ENCODE results near the gene GRM8.
"Not testable (repeated sequence)": the region's sequence is repeated elsewhere in the genome, so short reads cannot be mapped to it uniquely, and the experiment has no call there.

Gene GRM8

DNA sequence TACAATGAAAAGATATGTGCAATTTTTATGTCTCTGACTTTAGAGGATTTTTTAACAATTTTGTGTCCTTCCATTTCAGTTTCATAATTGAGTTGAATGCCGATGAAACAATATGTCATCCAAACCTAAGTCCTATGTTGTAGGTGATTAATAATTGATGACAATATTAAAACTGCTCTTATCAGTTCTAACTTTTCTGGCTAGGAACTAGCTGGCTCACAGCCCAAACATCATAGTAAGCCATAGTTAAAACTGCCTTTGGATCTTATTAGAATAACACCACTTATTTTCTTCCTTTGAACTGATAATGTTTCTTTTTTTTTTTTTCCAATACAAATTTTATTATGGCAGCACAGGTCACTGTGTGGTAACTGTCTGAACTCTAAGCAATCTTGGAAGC is 230.9 kb downstream of the GRM8 start:
- DNase-seq: no peak

DNA sequence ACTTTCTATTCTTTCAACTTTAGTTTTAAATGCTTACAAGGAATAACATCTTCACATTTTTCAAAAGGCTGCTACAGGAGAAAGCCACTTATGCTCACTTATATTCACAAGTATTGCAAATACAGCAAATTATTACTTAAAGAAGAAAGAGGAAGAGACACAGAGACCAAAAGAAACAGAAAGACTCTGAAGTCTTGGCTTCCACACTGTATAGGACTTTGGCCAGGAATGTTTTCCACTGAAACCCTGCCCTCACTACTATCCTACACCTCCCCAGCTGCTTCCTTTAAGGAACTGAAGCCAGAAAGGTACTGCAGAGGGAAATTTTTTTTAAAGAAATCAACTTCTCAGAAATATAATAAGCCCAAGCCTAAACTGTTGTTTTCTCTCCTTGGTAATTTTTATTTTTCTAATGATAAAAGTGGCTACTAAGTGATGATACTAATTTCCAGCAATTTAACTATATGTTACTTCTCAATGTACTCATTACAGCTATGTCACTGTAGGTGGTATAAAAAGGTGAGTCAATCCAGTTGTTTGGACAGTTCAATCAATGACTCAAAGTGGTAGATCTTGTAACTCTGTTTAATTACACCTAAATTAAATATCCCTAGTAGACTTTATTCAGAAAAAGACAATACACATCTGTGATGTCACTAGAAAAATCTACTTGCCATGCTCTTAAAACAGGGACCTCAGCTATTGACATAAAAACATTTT is 231.6 kb downstream of the GRM8 start:
- no peak for DNase-seq

DNA sequence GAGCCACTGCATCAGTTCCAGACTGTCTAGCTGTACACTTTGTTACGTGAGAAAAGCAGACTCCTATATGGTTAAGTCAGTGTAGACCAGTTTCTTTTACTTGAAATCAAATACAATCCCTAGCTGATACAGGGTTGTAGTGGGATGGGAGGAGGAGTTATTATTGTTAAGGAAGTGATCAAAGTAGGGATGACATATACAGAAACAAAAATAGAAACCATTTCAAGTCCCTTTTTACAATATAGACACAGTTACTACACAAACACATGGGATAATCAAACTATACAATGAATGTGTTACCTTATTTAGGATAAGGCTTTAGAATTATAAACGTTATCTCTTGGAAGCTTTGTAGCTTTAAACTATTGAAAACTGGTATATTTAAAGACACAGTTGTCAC is 233.9 kb downstream of the GRM8 start:
- no peak for DNase-seq

DNA sequence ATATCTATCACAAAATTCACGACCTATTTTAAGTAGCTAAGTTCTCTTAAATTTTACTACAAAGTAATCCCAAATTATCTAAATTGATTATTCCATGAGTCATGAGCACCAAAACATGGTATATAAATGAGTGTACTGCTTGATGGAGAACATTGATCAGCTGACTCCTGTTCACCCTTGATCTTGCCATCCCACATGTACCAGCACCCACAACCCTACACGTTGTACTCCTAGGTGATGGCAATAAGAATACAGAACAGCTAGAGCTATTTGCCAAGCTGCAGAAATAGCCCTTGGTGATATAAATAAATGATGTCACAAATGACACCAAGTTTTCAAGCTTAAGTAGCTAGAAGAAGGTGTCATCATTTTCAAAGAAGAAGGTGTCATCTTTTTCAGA is 235.5 kb downstream of the GRM8 start:
- DNase-seq: no peak

DNA sequence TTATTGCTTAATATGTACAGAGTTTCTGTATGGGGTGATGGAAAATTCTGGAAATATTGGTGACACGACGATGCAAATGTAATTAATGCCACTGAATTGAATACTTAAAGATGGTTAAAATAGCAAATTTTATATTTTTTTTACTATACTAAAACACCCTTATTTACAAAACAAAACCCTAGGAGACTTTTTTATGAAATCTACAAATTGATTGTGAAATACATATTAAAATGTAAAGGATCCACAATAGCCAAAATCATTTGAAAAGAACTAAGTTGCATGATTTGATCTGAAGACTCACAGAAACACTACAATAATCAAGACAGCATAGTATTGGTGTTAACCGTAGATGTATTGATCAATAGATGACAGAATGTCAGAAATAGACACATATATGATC is 252.0 kb downstream of the GRM8 start:
- DNase-seq: no peak

DNA sequence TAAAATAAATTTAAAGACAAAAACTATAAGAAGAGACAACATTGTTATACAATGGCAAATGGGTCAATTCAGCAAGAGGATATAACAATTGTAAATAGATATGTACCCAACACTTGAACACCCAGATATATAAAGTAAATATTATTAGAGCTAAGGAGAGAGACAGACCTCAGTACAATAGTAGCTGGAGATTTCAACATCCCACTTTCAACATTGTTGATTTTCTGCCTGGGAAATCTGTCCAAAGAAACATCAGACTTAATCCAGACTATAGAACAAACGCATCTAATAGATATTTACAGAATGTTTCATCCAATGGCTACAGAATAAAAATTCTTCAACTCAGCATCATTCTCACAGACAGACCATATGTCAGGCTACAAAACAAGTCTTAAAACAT is 256.1 kb downstream of the GRM8 start:
- DNase-seq: no peak

DNA sequence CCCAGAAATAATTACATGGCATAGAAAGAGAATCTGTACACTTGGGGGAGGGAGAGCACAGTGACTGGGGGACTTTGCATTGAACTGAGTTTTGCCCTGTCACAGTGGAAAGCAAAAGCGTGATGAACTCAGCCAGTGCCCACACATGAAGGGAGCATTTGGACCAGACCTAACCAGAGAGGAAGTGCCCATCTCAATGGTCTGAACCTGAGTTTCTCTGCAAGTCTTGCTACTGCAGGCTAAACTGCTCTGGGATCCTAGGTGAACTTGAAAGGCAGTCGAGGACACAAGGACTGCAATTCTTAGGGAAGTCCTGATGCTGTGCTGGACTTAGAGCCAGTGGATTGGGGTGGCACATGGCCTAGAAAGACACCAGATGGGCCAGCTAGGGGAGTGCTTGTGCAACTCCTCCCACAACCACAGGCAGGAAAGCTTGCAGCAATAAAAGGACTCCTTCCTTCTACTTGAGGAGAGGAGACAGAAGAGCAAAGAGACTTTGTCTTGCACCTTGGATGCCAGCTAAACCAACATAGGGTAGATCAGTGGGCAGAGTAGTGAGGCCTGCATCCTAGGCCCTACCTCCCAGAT is 259.0 kb downstream of the GRM8 start:
- DNase-seq: no peak

DNA sequence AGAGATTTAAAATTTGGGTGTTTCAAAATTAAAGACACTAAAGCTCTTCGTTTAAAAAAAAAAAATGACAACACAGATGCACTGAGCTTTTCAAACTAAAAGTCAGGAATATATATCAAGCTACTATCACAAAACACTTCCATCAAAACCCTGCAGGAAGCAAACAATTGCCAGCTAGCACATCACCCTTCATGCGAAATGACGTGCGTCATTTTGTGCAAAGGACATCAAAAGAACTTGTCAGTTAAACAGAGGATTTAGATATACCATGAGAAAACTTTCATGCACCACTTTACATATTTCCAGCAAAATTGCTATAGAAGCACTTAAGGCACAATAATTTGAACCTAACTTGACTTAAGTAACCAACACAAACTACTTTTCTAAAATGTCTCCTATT is 264.7 kb downstream of the GRM8 start:
- no peak for DNase-seq

DNA sequence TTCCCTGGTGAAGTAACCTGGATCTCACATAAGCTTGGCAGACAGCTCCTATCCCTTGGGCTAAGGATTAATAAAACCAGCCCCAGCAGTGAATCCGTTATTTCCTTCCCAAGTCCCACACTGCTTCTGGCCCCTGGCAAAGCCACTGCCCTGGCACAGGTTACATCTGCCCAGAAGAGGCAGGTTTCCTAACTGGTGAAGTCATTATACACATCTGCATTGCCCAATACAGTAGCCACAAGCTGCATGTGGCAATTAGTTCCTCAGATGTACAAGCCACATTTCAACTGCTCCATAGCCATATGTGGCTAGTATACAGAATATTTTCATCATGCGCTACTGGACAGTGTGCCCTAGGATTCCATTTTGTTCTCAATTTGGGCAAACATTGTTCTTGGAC is 273.0 kb downstream of the GRM8 start:
- no peak for DNase-seq

DNA sequence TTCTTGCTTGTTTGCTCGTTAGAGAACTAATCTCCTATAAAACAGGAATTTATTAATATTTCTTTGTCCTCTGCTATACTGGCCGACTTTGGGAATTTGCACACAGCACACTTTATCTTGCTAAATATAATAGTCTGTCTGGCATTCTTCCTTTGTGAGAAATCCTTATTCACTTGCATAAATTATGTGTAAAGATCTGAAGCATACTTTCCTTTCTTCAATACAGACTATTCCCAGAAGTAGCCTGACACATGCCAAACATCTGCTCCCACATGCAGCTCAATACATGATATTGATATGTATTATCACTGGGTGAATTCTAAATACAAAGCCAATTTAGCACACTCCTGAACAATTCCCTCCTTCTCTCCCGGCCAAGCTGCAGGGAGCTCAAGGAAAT is 273.9 kb downstream of the GRM8 start:
- no peak for DNase-seq

DNA sequence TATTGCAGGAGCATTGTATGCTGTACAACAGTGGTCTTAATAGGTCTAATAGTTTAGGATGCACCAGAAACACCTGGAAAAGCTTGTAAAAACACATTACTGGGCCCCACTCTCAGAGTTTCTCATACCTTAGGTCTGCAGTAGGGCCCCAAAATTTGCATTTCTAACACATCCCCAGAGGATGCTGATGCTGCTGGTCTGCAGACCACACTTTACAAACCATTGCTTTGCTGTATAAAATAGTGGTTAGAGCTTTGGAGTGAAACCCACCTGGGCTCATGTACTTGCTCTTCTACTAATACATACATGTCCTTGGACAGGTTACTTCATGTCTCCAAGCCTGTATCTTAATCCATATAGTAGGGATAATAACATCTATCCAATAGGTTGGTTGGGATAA is 279.7 kb downstream of the GRM8 start:
- DNase-seq: no peak

DNA sequence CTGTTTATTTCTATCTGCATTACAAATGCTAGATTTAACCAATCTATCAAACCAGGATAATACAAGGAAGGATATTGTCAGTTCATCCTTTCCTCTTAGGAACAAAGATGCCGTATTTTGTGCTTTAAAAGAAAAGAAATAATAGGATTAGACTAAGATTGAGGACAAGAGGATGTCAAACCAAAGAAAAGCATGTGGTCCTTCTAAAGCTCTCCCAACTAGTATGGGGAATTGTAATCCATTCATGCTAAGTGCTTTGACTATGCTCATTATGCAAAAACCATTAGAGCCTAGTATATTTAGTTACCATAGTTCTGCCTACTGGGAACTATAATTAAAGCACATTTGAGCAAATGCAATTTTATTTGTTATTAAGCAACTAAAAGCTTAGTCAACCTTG is 280.2 kb downstream of the GRM8 start:
- DNase-seq: no peak

DNA sequence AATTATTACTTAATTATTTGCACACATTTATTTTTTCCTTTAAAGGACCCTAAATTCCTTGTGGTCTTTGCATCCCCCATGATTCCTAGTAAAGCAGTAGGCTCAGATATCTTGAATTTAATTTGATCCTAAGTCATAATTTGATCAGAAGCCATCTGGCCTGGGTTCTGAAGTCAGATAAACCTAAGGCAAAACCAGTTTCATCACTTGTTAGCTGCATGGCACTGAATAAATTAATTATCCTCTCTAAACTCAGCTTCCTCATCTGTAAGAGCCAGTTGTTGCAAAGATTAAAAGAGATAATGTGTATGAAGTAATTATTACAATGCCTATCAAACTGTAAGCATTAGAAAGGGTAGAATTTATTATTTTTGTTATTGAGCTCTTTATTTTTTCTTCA is 293.1 kb downstream of the GRM8 start:
- DNase-seq: no peak

DNA sequence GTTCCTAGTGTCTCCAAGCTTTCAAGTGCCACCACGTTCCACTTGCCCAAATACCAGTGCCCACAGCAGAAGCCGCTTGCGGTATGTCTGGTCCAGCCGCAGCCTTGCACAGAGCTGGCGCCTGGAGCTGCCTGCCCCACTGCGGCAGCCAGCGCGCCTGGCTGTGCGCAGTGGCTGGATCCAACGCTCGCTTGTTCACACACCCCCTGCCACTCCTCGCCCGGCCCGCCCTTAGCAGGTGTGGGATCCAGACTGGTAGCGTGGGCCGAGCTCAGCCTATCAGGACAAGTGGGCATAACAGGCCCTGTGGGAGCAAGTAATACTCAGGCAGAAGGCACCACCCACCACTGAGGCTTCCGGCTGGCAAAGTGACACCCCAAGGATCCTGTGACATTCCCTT is 294.4 kb downstream of the GRM8 start:
- DNase-seq: no peak

DNA sequence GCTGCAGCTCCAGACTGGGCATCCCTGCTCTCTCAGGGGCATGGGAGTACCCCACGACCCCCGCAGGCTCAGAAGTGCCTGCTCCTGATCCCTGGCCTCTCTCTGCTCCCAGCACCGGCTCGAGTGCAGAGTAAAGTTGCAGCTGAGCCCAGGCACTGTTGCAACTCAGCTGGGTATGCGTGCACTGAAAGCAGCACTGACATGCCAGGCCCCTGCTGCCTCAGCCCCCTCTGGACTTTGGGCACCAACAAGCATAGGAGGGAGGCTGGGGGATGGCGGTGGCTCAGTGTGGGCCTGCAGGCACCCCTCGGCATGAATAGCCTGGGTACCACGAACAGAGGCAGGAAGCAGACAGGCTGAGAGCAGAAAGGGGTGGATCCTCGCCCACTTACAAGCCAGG is 295.3 kb downstream of the GRM8 start:
- no peak for DNase-seq

DNA sequence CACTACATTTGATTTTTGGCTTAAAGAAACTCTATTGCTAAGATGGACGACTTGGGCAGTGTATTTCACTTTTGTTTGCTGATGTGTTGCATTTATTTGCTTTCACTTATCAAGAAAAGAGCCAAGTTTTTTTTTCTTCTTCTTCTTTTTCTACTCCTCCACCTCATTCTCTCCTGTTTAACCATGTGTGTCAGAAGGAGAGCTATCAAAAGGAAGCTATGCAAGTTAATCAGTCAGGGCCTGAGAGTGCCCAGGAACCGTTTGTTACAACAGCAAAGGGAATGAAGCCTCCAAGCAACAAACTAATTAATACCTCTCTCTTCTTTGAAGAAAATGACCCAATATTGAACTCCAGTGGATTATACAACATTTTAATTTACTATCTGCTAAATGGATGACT is 299.3 kb downstream of the GRM8 start:
- no peak for DNase-seq

DNA sequence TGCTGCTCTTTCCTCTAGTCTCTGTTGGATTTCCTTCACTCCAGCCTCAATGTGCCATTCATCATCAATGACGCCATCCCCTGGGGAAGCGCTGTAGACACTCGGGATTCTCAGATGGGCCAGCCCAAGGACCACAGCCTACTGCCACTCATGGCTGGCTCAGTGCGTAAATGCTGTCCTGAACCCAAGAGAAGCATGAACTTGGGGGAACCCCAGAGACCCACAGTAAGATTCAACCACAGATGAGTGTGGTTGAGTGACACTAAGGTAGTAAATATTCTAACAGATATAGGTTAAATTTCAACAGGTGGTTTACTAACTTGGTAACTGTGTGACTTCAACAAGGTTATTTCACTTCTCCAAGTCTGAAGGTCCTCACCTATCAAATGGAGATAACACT is 304.1 kb downstream of the GRM8 start:
- DNase-seq: no peak

DNA sequence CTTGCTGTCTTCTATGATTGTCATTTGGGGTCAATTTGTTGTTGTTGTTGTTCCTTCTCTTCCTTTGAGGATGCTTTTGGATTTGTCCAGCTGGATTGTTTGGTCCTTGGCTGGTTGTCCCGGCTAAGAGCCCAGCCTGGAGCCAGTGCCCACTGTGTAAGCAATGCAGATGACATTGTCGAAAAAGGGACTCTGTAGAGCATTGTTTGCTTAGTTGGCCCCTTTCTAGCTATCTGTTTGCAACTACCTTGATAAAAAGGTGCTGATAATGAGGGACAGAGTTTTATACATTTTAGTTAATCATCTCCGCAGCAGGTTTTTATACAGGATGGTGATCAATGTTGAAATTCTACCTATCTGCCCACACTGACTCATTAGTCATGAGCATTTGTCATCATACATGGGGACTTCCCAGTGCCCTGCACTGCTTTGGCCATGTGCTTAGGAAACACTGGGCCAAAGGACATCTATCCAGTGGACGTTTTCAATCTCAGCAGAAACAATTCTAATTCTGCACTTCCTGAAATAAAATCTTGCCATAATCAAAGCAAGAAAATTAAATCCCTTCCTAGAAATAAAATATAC is 311.9 kb downstream of the GRM8 start:
- DNase-seq: no peak

DNA sequence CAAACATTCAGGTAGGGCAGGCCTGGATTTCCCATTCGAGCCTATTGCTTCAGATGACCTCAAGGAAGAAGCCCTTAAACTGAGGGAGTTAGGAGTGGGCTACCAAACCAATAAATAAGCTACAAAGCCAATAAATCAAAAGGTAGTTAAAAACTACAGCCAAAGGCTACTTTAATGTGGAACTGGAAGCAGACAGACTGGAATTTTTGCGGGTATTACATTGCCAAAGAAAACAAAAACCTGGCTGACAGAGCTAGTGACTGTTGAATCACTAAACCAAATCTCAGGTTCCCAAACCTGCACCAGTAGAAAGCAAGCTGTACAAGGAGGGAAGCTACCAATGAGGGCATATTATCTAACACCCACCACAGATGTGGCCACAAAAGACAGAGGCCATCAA is 315.6 kb downstream of the GRM8 start:
- no peak for DNase-seq

DNA sequence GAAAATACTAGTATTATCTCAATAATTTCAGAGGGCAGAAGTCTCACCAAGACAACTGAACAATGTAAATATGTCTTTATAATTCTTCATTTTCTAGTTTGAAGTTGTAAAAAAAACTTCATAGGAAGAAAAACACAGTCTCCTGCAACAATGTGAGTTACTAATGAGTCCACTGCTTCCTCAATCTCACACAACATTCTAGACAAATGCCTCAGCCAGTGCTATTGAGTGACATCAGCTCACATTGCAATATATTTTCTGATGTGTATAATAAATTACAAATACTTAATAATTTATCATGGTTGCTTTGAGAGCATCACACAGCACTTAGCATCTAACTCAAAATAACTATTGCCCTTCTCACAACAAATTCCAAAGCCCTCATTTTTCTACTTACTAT is 321.2 kb downstream of the GRM8 start:
- DNase-seq: no peak

DNA sequence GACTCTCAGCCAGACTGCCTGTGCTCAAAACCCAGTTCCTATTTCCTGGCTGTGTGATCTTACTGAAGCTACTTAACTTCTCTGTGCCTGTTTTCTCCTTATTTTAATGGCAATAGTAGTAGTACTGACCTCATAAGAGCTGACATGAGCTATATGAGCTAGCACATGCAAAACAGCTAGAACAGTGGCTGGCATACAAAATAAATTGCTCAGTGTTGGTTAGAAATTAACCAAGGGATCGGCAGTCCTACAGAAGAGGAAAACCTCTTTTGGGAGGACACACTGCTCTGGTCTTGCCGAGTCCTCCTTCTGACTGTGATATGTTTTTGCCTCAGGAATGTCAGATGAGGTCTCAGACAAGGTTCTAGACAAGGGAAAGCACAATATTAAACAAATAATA is 322.6 kb downstream of the GRM8 start:
- no peak for DNase-seq

DNA sequence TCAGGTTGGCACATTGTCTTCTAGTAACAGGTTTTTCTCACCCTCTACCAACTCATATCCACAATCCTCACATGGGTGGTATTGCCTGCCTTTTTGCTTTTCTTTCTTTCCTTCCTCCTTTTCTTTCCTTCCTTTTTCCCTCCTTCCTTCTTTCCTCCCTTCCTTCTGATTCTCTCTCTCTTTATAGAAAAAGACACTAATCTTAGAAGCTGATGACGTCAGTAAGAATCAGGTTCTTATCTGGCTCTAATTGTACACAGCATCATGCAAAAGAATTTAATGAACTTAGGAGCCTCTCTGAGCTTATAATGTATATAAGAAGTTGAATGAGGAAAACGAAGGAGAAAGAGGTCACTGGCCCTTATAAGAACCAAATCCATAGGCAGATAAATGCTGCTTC is 328.3 kb downstream of the GRM8 start:
- DNase-seq: no peak

DNA sequence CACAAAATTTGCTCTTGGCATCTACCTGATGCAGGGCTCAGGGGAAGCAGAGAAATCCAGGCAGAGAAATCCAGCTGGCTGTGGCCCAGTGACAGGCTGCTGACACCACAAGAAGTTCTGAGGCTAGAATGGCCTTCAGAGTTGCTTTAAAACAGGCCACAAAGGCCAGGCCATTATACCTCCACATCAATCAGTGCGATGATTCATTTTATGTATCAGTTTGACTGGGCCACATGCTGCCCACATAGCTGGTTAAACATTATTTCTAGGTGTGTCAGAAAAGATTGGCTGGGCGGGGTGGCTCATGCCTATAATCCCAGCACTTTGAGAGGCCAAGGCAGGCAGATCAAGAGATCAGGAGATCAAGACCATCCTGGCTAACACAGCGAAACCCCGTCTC is 341.1 kb downstream of the GRM8 start:
- not testable (repeated sequence) for DNase-seq

DNA sequence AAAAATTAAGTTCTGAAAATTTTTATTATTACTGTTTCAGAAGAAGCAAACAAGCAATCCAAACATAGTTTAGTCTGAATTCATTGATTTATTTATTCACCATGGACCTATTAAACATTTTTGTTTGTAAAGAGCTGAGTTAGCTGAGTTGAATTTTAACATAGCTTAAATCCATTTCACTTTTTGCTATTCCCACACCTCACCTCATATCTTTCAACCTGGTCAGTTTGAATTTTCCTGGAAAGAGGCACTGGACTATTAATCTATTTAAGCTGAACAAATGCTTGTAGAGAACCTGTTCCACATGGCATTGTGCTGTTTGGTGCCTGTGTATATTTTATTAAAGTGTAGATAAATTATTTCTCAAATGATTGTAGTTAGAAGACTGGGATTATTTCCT is 344.2 kb downstream of the GRM8 start:
- not testable (repeated sequence) for DNase-seq

DNA sequence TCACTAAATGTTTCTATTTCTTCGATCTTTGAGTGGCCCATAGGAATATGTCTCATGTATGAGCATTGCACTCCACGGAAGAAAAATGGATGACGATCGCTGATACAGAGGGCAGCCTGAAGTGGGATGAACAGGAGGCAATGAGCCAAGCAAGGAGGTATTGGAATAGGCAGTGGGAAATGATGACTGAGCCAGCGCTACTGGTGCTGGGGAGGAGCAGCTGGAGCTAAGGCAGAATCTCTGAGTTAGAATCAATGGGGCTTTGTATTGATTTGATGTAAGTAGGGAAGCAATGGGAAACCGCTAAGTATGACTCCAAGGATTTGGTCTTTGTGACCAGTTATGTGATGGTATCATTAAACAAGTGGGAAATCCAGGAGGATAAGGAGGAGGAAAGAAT is 345.1 kb downstream of the GRM8 start:
- not testable (repeated sequence) for DNase-seq

All from stimulated activated CD4-positive, alpha-beta T cell treated with anti-CD3 and anti-CD28 coated beads, Interleukin-4, amount 100 ng/mL, for 4 hours (primary cell).